GM21786 (cell line): Measurements from ENCODE around the gene AQP9.

ENCODE experiments used
- ATAC-seq: cut with Tn5 transposase; IDR thresholded peaks from one replicate; pipeline ENCODE4 v1.9.1; 2021; ENCODE audit not compliant: unreplicated experiment

The AQP9 gene

GRCh38 chr15:58139989-58140522, 1.9 kb downstream of the AQP9 start:
- ATAC-seq: no peak

GRCh38 chr15:58141894-58142293, 3.7 kb downstream of the AQP9 start:
- ATAC-seq: no peak

GRCh38 chr15:58142827-58143461, 4.8 kb downstream of the AQP9 start:
- no peak for ATAC-seq

- ATAC-seq: no peak
Observed at GRCh38 chr15:58145606-58146005, 7.4 kb downstream of the AQP9 start.

GRCh38 chr15:58146211-58146610, 8.0 kb downstream of the AQP9 start:
- ATAC-seq: no peak

- no peak for ATAC-seq
Observed at GRCh38 chr15:58146749-58147148, 8.6 kb downstream of the AQP9 start.

- ATAC-seq: no peak
Observed at GRCh38 chr15:58147171-58147611, 9.0 kb downstream of the AQP9 start.

- no peak for ATAC-seq
Observed at GRCh38 chr15:58148120-58148519, 9.9 kb downstream of the AQP9 start.

- no peak for ATAC-seq
Observed at GRCh38 chr15:58148633-58149445, 10.7 kb downstream of the AQP9 start.

- no peak for ATAC-seq
Observed at GRCh38 chr15:58154769-58155168, 16.6 kb downstream of the AQP9 start.

GRCh38 chr15:58159827-58160386, 21.7 kb downstream of the AQP9 start:
- no peak for ATAC-seq

- ATAC-seq: no peak
Observed at GRCh38 chr15:58161436-58161930, 23.3 kb downstream of the AQP9 start.

- no peak for ATAC-seq
Observed at GRCh38 chr15:58163985-58164384, 25.8 kb downstream of the AQP9 start.

GRCh38 chr15:58164926-58165325, 26.7 kb downstream of the AQP9 start:
- no peak for ATAC-seq

GRCh38 chr15:58165661-58166060, 27.5 kb downstream of the AQP9 start:
- ATAC-seq: no peak

GRCh38 chr15:58167095-58167691, 29.0 kb downstream of the AQP9 start:
- no peak for ATAC-seq

- ATAC-seq: no peak
Observed at GRCh38 chr15:58169934-58170333, 31.8 kb downstream of the AQP9 start.

GRCh38 chr15:58171476-58172061, 33.4 kb downstream of the AQP9 start:
- ATAC-seq: no peak

GRCh38 chr15:58174709-58175108, 36.5 kb downstream of the AQP9 start:
- no peak for ATAC-seq

- ATAC-seq: no peak
Observed at GRCh38 chr15:58175955-58176354, 37.8 kb downstream of the AQP9 start.

- ATAC-seq: no peak
Observed at GRCh38 chr15:58178668-58179067, 40.5 kb downstream of the AQP9 start.
